Stomach (tissue), 4 donors: ENCODE results near the gene CCND3.
"Not testable (repeated sequence)": the region's sequence is repeated elsewhere in the genome, so short reads cannot be mapped to it uniquely, and the experiment has no call there.

Experiments
- EP300 ChIP-seq: sonication (generic); formaldehyde crosslinking; IDR thresholded peaks from one replicate; pipeline ENCODE4 v1.6.1; 2017; ENCODE audit warnings: antibody characterized with exemption
- POLR2A ChIP-seq, 4 donors: fragments of 450-650 bp; IDR thresholded peaks; one replicate each; pipeline ENCODE4 v1.6.1; 2016; ENCODE audit warnings: antibody characterized with exemption in 4 of 4, control low read depth in 2 of 4, mild to moderate bottlenecking in 1 of 4, moderate library complexity in 1 of 4
- POLR2AphosphoS5 ChIP-seq, 3 donors: sonication (generic); formaldehyde crosslinking; IDR thresholded peaks; one replicate each; pipeline ENCODE4 v1.6.1; 2016; ENCODE audit warnings: antibody characterized with exemption in 3 of 3
- TF ChIP-seq, protein P1 (sequence below), 7 experiments: fragments of 450-650 bp in 4 of 7; fragments of 200-600 bp in 3 of 7; sonication (generic) in 3 of 7; IDR thresholded peaks; one replicate each; pipeline ENCODE4 v1.5.1; 2016 to 2019; ENCODE audit warnings: antibody characterized with exemption in 7 of 7, control low read depth in 2 of 7, mild to moderate bottlenecking in 1 of 7

DNA sequence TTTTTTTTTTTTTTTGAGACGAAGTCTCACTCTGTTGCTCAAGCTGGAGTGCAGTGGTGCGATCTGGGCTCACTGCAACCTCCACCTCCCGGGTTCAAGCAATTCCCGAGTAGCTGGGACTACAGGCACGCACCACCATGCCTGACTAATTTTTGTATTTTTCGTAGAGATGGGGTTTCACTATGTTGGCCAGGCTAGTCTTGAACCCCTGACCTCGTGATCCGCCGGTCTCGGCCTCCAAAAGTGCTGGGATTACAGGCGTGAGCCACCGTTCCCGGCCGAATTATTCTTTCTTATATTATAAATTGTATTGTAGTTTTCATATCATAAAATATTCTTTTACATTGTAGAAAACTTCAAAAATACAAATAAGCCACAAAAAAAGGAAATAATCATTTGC is 1.3 kb upstream of the CCND3 start:
- TF ChIP-seq, protein P1, sequence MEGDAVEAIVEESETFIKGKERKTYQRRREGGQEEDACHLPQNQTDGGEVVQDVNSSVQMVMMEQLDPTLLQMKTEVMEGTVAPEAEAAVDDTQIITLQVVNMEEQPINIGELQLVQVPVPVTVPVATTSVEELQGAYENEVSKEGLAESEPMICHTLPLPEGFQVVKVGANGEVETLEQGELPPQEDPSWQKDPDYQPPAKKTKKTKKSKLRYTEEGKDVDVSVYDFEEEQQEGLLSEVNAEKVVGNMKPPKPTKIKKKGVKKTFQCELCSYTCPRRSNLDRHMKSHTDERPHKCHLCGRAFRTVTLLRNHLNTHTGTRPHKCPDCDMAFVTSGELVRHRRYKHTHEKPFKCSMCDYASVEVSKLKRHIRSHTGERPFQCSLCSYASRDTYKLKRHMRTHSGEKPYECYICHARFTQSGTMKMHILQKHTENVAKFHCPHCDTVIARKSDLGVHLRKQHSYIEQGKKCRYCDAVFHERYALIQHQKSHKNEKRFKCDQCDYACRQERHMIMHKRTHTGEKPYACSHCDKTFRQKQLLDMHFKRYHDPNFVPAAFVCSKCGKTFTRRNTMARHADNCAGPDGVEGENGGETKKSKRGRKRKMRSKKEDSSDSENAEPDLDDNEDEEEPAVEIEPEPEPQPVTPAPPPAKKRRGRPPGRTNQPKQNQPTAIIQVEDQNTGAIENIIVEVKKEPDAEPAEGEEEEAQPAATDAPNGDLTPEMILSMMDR (IDR thresholded peaks at IDR 0.05) = not testable (repeated sequence)
- TF ChIP-seq POLR2AphosphoS5 (IDR thresholded peaks at IDR 0.05); EP300; POLR2A (IDR thresholded peaks at IDR 0.05): not testable (repeated sequence)
